MM.1S (cell line): ENCODE data around the gene FBXL17.
"Not testable (repeated sequence)": the region's sequence is repeated elsewhere in the genome, so short reads cannot be mapped to it uniquely, and the experiment has no call there.

Experiments
- DNase-seq: peaks from one replicate; pipeline ENCODE4 v3.0.0-alpha.2; 2015
- H2AFZ ChIP-seq: fragments of 300-600 bp; sonication (generic); 2 replicates; pipeline ENCODE4 v1.6.0; 2016; ENCODE audit warnings: antibody characterized with exemption, low read length
- H3F3A ChIP-seq: fragments of 300-600 bp; sonication (generic); 2 replicates; pipeline ENCODE4 v1.6.1; 2016; ENCODE audit warnings: mild to moderate bottlenecking, antibody characterized with exemption, low read length, moderate library complexity, mixed read lengths; ENCODE audit not compliant: insufficient read depth
- H3K27ac ChIP-seq: fragments of 300-600 bp; sonication (generic); 2 replicates; pipeline ENCODE4 v1.5.1; 2016; ENCODE audit warnings: mild to moderate bottlenecking, low read length
- H3K27me3 ChIP-seq: fragments of 300-600 bp; sonication (generic); replicated peaks from 2 replicates; pipeline ENCODE4 v1.6.0; 2016; ENCODE audit warnings: low read length; ENCODE audit not compliant: insufficient read depth
- H3K36me3 ChIP-seq: fragments of 300-600 bp; sonication (generic); replicated peaks from 2 replicates; pipeline ENCODE4 v1.6.1; 2016; ENCODE audit warnings: mild to moderate bottlenecking, low read length, mixed read lengths; ENCODE audit not compliant: insufficient read depth
- H3K4me1 ChIP-seq: fragments of 300-600 bp; sonication (generic); 2 replicates; pipeline ENCODE4 v1.6.1; 2016; ENCODE audit warnings: low read length, mixed read lengths
- H3K4me2 ChIP-seq: fragments of 300-600 bp; sonication (generic); 2 replicates; pipeline ENCODE4 v1.6.0; 2016; ENCODE audit warnings: low read depth, low read length
- H3K4me3 ChIP-seq: fragments of 300-600 bp; sonication (generic); 2 replicates; pipeline ENCODE4 v1.5.1; 2016; ENCODE audit warnings: low read length, mixed read lengths
- H3K79me2 ChIP-seq: fragments of 300-600 bp; sonication (generic); 2 replicates; pipeline ENCODE4 v1.6.1; 2016; ENCODE audit warnings: mixed run types, low read length, mixed read lengths
- H3K9ac ChIP-seq: fragments of 300-600 bp; sonication (generic); 2 replicates; pipeline ENCODE4 v1.6.1; 2016; ENCODE audit warnings: low read length, mixed read lengths
- H3K9me2 ChIP-seq: fragments of 300-600 bp; sonication (generic); replicated peaks from 2 replicates; pipeline ENCODE4 v1.6.1; 2016; ENCODE audit warnings: mild to moderate bottlenecking, low read length, mixed read lengths; ENCODE audit not compliant: insufficient read depth
- H3K9me3 ChIP-seq: fragments of 300-600 bp; sonication (generic); replicated peaks from 2 replicates; pipeline ENCODE4 v1.6.1; 2016; ENCODE audit warnings: mild to moderate bottlenecking, low read length, mixed read lengths; ENCODE audit not compliant: insufficient read depth
- H4K20me1 ChIP-seq: fragments of 300-600 bp; sonication (generic); 2 replicates; pipeline ENCODE4 v1.6.1; 2016; ENCODE audit warnings: mild to moderate bottlenecking, low read length, moderate library complexity, mixed read lengths; ENCODE audit not compliant: insufficient read depth
- CTCF ChIP-seq: fragments of 300-600 bp; sonication (generic); IDR thresholded peaks from 2 replicates; pipeline ENCODE4 v1.5.1; 2016; ENCODE audit warnings: antibody characterized with exemption, low read length, mixed read lengths
- EZH2 ChIP-seq: fragments of 300-600 bp; sonication (generic); optimal IDR thresholded peaks from 2 replicates; pipeline ENCODE3; 2017; ENCODE audit warnings: low read depth, mild to moderate bottlenecking, antibody characterized with exemption, low read length, mixed read lengths
- EZH2phosphoT487 ChIP-seq: fragments of 300-600 bp; sonication (generic); IDR thresholded peaks from 2 replicates; pipeline ENCODE4 v1.6.1; 2018; ENCODE audit warnings: antibody characterized with exemption, low read length

The FBXL17 gene

DNA sequence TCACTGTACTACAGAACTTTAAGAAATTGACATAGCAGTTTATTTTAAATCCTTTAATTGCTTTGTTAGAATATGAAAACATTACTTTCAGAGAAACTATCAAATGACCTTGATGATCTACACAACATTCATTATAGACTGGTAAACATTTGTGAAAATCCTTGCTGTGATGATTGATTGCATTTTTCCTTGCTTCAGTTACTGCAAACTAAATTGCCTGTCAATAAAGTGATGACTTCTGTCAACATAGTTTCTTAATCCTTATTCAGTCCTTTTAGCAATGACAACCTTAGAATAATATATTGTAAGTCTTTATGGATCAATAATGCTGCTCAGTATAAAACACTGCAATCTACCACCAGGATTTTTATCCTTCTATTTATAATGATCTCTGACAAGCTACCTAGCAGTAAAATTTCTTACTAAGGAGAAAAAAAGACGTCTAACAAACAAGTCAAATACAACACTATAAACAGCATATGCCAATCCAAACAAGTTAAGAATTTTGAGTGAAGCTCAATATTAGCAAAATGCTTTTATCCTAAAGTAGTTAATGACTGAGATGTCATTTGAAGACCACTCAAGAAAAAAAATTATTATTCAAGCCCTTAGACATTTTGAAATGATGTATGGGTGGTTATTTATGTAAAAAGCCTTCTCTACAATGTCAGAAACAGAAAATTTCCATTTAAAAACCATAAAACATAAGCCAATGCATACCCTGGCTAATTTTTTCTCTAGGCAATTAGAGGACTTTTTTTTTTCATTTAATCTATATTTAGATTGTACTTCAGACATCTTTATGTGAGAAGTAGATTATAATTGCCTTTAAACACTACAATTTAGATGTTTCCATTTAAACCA lies 105.5 kb downstream of the FBXL17 start:
- Histone ChIP-seq H3K4me1 (no peaks in the 10 kb centered on the region), H3K9me2 (no peaks in the 10 kb centered on the region), H3K9ac (no peak overlapping the region), H4K20me1 (no peaks in the 10 kb centered on the region), H3K79me2 (no peaks in the 10 kb centered on the region), H3K36me3 (no peaks in the 10 kb centered on the region), H3K4me2 (no peak overlapping the region), H3K9me3 (no peaks in the 10 kb centered on the region), H2AFZ (no peak overlapping the region), H3K27me3 (no peaks in the 10 kb centered on the region), H3K4me3 (no peak overlapping the region), H3F3A (no peaks in the 10 kb centered on the region), H3K27ac (no peak overlapping the region)
- TF ChIP-seq CTCF (no peak), EZH2 (no peak), EZH2phosphoT487 (no peak)
- DNase-seq = no peak

GRCh38 chr5:108274080-108274479 lies 107.8 kb downstream of the FBXL17 start:
- not testable (repeated sequence) for H3K9me3 ChIP-seq

GRCh38 chr5:108271127-108271526 lies 110.8 kb downstream of the FBXL17 start:
- Histone ChIP-seq H3K9me3 (no peaks in the 10 kb centered on the region), H3K4me1 (no peaks in the 10 kb centered on the region), H3K4me2 (no peak overlapping the region), H3K79me2 (no peaks in the 10 kb centered on the region), H3K9me2 (no peaks in the 10 kb centered on the region), H2AFZ (no peak overlapping the region), H3F3A (no peaks in the 10 kb centered on the region), H3K9ac (no peak overlapping the region), H3K36me3 (no peaks in the 10 kb centered on the region), H3K4me3 (no peak overlapping the region), H3K27ac (no peak overlapping the region), H3K27me3 (no peaks in the 10 kb centered on the region), H4K20me1 (no peaks in the 10 kb centered on the region)
- no peak for DNase-seq
- TF ChIP-seq EZH2phosphoT487 = no peak
- TF ChIP-seq CTCF = no peak
- no peak for TF ChIP-seq EZH2

More at GRCh38 chr5:108274080-108274479, 107.8 kb downstream of the FBXL17 start:
- not testable (repeated sequence) for H3K27ac ChIP-seq, H3K9ac ChIP-seq, DNase-seq, H3K79me2 ChIP-seq, H3K36me3 ChIP-seq, H3K9me2 ChIP-seq, H4K20me1 ChIP-seq, H2AFZ ChIP-seq, H3K4me1 ChIP-seq, H3K27me3 ChIP-seq, H3F3A ChIP-seq, H3K4me3 ChIP-seq, H3K4me2 ChIP-seq

DNA sequence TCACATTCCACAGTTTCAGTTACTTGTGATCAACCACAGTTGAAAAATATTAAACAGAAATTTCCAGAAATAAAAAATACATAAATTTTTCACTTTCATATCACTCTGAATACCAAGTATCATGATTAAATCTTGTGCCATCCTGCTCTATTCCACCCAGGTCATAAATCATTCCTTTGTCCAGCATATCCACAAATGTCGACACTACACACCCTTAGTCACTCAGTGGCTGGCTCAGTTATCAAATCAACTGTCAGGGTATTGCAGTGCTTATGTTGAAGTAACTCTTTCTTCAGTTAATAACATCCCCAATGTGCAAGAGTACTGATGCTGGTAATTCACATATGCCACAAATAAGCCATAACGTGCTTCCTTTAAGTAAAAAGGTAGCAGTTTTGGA lies 115.7 kb downstream of the FBXL17 start:
- Histone ChIP-seq H3K4me1 (no peaks in the 10 kb centered on the region), H3F3A (no peaks in the 10 kb centered on the region), H4K20me1 (no peaks in the 10 kb centered on the region), H3K9ac (no peak overlapping the region), H3K27ac (no peak overlapping the region), H3K27me3 (no peaks in the 10 kb centered on the region), H2AFZ (no peak overlapping the region), H3K36me3 (no peaks in the 10 kb centered on the region), H3K9me2 (no peaks in the 10 kb centered on the region), H3K4me2 (no peak overlapping the region), H3K79me2 (no peaks in the 10 kb centered on the region), H3K9me3 (no peaks in the 10 kb centered on the region), H3K4me3 (no peak overlapping the region)
- TF ChIP-seq CTCF (no peak), EZH2 (no peak), EZH2phosphoT487 (no peak)
- DNase-seq = no peak
